WI38 (cell line): ENCODE data around the gene SETBP1.

ENCODE experiments used
- H3K4me3 ChIP-seq: 2 replicates; pipeline ENCODE4 v1.5.1; 2011; ENCODE audit warnings: low read depth, mild to moderate bottlenecking, control low read depth, low read length
- CTCF ChIP-seq: IDR thresholded peaks from 2 replicates; pipeline ENCODE4 v1.5.1; 2012; ENCODE audit warnings: low read depth, mild to moderate bottlenecking, control low read depth, low read length

SETBP1 gene

GRCh38 chr18:44911260-44911659 is 230.6 kb downstream of the SETBP1 start:
- TF ChIP-seq CTCF, result no peak
- no peak overlapping the region for H3K4me3 ChIP-seq

GRCh38 chr18:44911773-44912172 is 231.1 kb downstream of the SETBP1 start:
- no peak overlapping the region for H3K4me3 ChIP-seq
- TF ChIP-seq CTCF, result no peak

- TF ChIP-seq CTCF, result no peak
- H3K4me3 ChIP-seq, result no peak overlapping the region
These were observed 232.2 kb downstream of the SETBP1 start for GRCh38 chr18:44912740-44913478.

DNA sequence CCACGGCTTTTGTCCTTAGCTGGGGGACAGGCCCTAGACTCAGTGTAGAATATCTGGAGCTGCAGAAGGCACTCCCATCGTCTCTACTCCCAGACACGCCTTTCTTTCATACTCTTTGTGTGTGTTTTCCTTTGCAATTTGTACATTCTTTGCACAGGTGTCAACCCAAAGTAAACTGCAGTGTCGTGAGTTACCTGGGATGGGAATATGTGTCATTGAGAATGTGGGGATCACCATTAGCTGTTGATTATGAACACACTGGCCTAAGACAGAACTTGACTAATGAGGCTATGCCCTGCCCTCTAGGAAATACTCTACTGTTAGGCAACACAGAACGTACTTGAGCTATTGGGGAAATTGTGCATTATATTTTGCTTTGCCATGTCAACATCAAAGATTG is 233.3 kb downstream of the SETBP1 start:
- H3K4me3 ChIP-seq, result no peak overlapping the region
- no peak for TF ChIP-seq CTCF

DNA sequence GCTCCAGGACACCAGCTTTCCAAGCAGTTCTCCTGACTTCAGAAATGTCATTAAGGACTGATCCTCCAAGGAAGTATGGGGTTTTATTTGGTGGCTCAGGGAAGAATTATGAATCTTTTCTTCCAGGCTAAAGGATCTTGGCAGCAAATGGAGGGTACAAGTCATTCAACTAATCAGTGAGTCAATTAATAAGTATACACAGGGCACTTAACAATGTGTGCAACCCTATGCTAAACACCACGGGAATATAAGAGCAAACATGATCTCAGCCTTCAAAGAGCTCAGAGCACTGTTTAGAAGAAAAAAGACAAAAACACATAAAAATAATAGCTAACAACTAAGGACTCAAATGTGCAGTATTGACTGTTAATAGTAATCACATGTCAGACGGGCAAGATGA is 234.5 kb downstream of the SETBP1 start:
- TF ChIP-seq CTCF, result no peak
- H3K4me3 ChIP-seq, result no peak overlapping the region

GRCh38 chr18:44915661-44916060 is 235.0 kb downstream of the SETBP1 start:
- no peak overlapping the region for H3K4me3 ChIP-seq
- TF ChIP-seq CTCF, result no peak

DNA sequence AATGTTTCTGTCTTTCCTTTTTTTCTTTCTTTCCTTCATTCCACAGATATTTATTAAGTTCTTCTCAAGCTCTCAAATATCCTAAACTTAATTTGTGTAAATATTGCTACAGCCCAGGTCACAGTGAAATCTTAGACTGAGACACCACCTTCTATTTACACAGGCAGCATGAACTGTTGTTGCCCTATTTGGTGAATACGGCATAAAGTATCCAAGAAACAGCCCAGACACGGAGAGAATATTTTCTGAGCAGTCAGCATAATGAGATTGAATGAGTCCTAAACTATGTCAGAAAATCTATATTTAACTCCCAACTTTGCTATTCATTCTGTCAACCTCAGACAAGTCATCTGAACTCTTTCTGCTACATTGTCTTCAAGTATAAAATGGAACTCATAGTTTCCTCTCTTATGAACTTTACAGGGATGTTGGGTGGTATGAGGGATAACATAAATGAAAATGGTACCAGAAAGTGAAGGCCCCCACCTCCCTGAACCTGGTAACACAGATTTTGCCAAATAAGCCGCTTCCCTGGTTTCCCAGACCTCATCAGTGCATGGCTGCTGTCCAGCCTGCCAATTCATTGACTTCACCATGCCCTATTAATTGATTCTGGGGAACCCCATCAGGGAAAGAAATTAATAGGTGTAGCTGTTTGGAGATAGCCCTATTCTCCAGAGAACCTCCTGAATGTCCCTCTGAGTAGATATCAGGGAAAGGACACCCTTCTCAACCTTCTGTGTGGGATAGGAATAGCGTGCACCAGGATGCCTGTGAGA is 235.9 kb downstream of the SETBP1 start:
- H3K4me3 ChIP-seq, result no peak overlapping the region
- TF ChIP-seq CTCF, result no peak
